K562 (cell line): ENCODE data around the gene USP31.

Source experiments
- SMARCA4 ChIP-seq: fragments of 450-650 bp; IDR thresholded peaks from 2 replicates; pipeline ENCODE4 v1.6.1; 2016
- ZNF3 ChIP-seq: fragments of 250-450 bp; sonication (Bioruptor Pico); IDR thresholded peaks from 2 replicates; pipeline ENCODE4 v1.5.0; 2021; ENCODE audit warnings: mild to moderate bottlenecking, moderate library complexity

- no peak for TF ChIP-seq ZNF3 (CRISPR knock-in tag)
- TF ChIP-seq SMARCA4: no peak
These were observed 16.3 kb downstream of the USP31 start for GRCh38 chr16:23132775-23133463.
